Neutrophil (primary cell): ENCODE results near the gene EIF2S1.

Experiments
- H3K27ac ChIP-seq: fragments of 200-600 bp; sonication (generic); 2 replicates; pipeline ENCODE4 v1.5.1; 2016; ENCODE audit warnings: mild to moderate bottlenecking, moderate library complexity
- H3K27me3 ChIP-seq: fragments of 200-600 bp; sonication (generic); 2 replicates; pipeline ENCODE4 v1.6.0; 2016; ENCODE audit warnings: mild to moderate bottlenecking
- H3K36me3 ChIP-seq: fragments of 200-600 bp; sonication (generic); 2 replicates; pipeline ENCODE4 v1.5.1; 2017
- H3K4me1 ChIP-seq, 2 experiments: fragments of 200-600 bp in 1 of 2; sonication (generic) in 1 of 2; 1 replicate in 1 of 2; 2 replicates in 1 of 2; pipeline versions ENCODE4 v1.5.1 to v1.6.1; 2013 to 2016; ENCODE audit warnings: low read depth in 1 of 2, low read length in 1 of 2, mild to moderate bottlenecking in 1 of 2, moderate library complexity in 1 of 2; ENCODE audit not compliant: control insufficient read depth in 1 of 2, insufficient read depth in 1 of 2
- H3K4me3 ChIP-seq, 2 experiments: fragments of 200-600 bp in 1 of 2; sonication (generic) in 1 of 2; 1 replicate in 1 of 2; 2 replicates in 1 of 2; pipeline ENCODE4 v1.5.1; 2013 to 2016; ENCODE audit warnings: low read depth in 1 of 2, low read length in 1 of 2, mild to moderate bottlenecking in 1 of 2, moderate library complexity in 1 of 2
- H3K9me3 ChIP-seq: fragments of 200-600 bp; sonication (generic); 2 replicates; pipeline ENCODE4 v1.5.1; 2016
- CTCF ChIP-seq: fragments of 200-600 bp; sonication (generic); IDR thresholded peaks from 2 replicates; pipeline ENCODE4 v1.5.1; 2016; ENCODE audit warnings: antibody characterized with exemption

The EIF2S1 gene

GRCh38 chr14:67352055-67352454 lies 8.1 kb upstream of the EIF2S1 start:
- H3K4me3 ChIP-seq = no peak overlapping the region
- H3K9me3 ChIP-seq = no peaks in the 10 kb centered on the region
- peaks cover 50% of the 10 kb centered on the region for H3K36me3 ChIP-seq
- no peak for TF ChIP-seq CTCF
- no peaks in the 10 kb centered on the region for H3K4me1 ChIP-seq
- H3K27ac ChIP-seq = no peak overlapping the region
- no peaks in the 10 kb centered on the region for H3K27me3 ChIP-seq

- Histone ChIP-seq H3K4me3 (no peak overlapping the region), H3K27me3 (no peaks in the 10 kb centered on the region), H3K4me1 (peaks cover 24 to 29% of the 10 kb centered on the region in 2 experiments), H3K36me3 (peaks cover 6% of the 10 kb centered on the region), H3K9me3 (no peaks in the 10 kb centered on the region), H3K27ac (peak overlapping the region; percentile 33)
- no peak for TF ChIP-seq CTCF
Measured at GRCh38 chr14:67357186-67357968, 2.8 kb upstream of the EIF2S1 start.

- Histone ChIP-seq H3K4me1 (peaks cover 24 to 29% of the 10 kb centered on the region in 2 experiments), H3K9me3 (no peaks in the 10 kb centered on the region), H3K27me3 (no peaks in the 10 kb centered on the region), H3K36me3 (peaks cover 4% of the 10 kb centered on the region), H3K27ac (no peak overlapping the region), H3K4me3 (no peak overlapping the region)
- TF ChIP-seq CTCF = no peak
Measured at GRCh38 chr14:67357969-67358354, 2.2 kb upstream of the EIF2S1 start.

- H3K4me1 ChIP-seq = peaks cover 24 to 29% of the 10 kb centered on the region in 2 experiments
- peak overlapping the region; percentile 96 for H3K27ac ChIP-seq
- H3K27me3 ChIP-seq = no peaks in the 10 kb centered on the region
- no peaks in the 10 kb centered on the region for H3K9me3 ChIP-seq
- peak overlapping the region; percentile 81 to 84 for H3K4me3 ChIP-seq
- no peaks in the 10 kb centered on the region for H3K36me3 ChIP-seq
- TF ChIP-seq CTCF = no peak
Measured at GRCh38 chr14:67358924-67359774, 979 bp upstream of the EIF2S1 start.

- Histone ChIP-seq H3K27ac (peak overlapping the region; percentile 96), H3K36me3 (peaks cover 7% of the 10 kb centered on the region), H3K4me1 (peaks cover 24 to 29% of the 10 kb centered on the region in 2 experiments), H3K9me3 (no peaks in the 10 kb centered on the region), H3K4me3 (peak overlapping the region; percentile 81 to 84), H3K27me3 (no peaks in the 10 kb centered on the region)
- TF ChIP-seq CTCF = no peak
Measured at GRCh38 chr14:67360470-67361206, 510 bp downstream of the EIF2S1 start.
